Mucosa of stomach (tissue), 1 donor: ENCODE results near the gene DYNLRB2.

ENCODE experiments used
- H3K27me3 ChIP-seq: one replicate; pipeline ENCODE4 v1.7.0; 2013; ENCODE audit warnings: mild to moderate bottlenecking, low read length; ENCODE audit not compliant: control insufficient read depth, insufficient read depth
- H3K36me3 ChIP-seq: one replicate; pipeline ENCODE4 v1.7.0; 2013; ENCODE audit warnings: low read length; ENCODE audit not compliant: control insufficient read depth, insufficient read depth
- H3K4me1 ChIP-seq: one replicate; pipeline ENCODE4 v1.7.0; 2013; ENCODE audit warnings: mild to moderate bottlenecking, low read length; ENCODE audit not compliant: control insufficient read depth, insufficient read depth
- H3K4me3 ChIP-seq: one replicate; pipeline ENCODE4 v1.7.0; 2013; ENCODE audit warnings: low read length
- H3K9ac ChIP-seq: one replicate; pipeline ENCODE4 v1.7.0; 2013; ENCODE audit warnings: mild to moderate bottlenecking, low read length, moderate library complexity
- H3K9me3 ChIP-seq: one replicate; pipeline ENCODE4 v1.7.0; 2013; ENCODE audit warnings: mild to moderate bottlenecking, low read length, moderate library complexity; ENCODE audit not compliant: control insufficient read depth
- donor health status: Pancreatic carcinoma.

The DYNLRB2 gene

GRCh38 chr16:80540516-80541305, at the start of gene DYNLRB2:
TSS of gene DYNLRB2 (plus strand) at chr16:80540993. CDS start at chr16:80541077, 84 bp downstream.
- Histone ChIP-seq H3K4me1 (peaks cover 9% of the 10 kb centered on the region), H3K9ac (peak within 1 kb of the TSS; percentile 64), H3K27me3 (no peaks in the 10 kb centered on the region), H3K4me3 (peak within 1 kb of the TSS; percentile 79), H3K36me3 (no peaks in the 10 kb centered on the region), H3K9me3 (no peaks in the 10 kb centered on the region)

GRCh38 chr16:80500116-80500859, 40.5 kb upstream of the DYNLRB2 start:
- Histone ChIP-seq H3K4me3 (no peak overlapping the region), H3K36me3 (no peaks in the 10 kb centered on the region), H3K27me3 (no peaks in the 10 kb centered on the region), H3K9me3 (no peaks in the 10 kb centered on the region), H3K4me1 (no peaks in the 10 kb centered on the region), H3K9ac (no peak overlapping the region)

- Histone ChIP-seq H3K27me3 (no peaks in the 10 kb centered on the region), H3K4me3 (no peak overlapping the region), H3K36me3 (no peaks in the 10 kb centered on the region), H3K9ac (no peak overlapping the region), H3K9me3 (no peaks in the 10 kb centered on the region), H3K4me1 (no peaks in the 10 kb centered on the region)
These were observed 39.8 kb upstream of the DYNLRB2 start for GRCh38 chr16:80500961-80501525.

GRCh38 chr16:80503107-80503506, 37.7 kb upstream of the DYNLRB2 start:
- H3K36me3 ChIP-seq = no peaks in the 10 kb centered on the region
- H3K4me1 ChIP-seq = no peaks in the 10 kb centered on the region
- H3K9me3 ChIP-seq = no peaks in the 10 kb centered on the region
- no peaks in the 10 kb centered on the region for H3K27me3 ChIP-seq
- H3K4me3 ChIP-seq = no peak overlapping the region
- no peak overlapping the region for H3K9ac ChIP-seq

GRCh38 chr16:80507538-80507937, 33.3 kb upstream of the DYNLRB2 start:
- Histone ChIP-seq H3K9me3 (no peaks in the 10 kb centered on the region), H3K9ac (no peak overlapping the region), H3K4me3 (no peak overlapping the region), H3K36me3 (no peaks in the 10 kb centered on the region), H3K27me3 (no peaks in the 10 kb centered on the region), H3K4me1 (no peaks in the 10 kb centered on the region)

GRCh38 chr16:80509872-80510271, 30.9 kb upstream of the DYNLRB2 start:
- Histone ChIP-seq H3K9ac (no peak overlapping the region), H3K4me3 (no peak overlapping the region), H3K9me3 (no peaks in the 10 kb centered on the region), H3K4me1 (no peaks in the 10 kb centered on the region), H3K27me3 (no peaks in the 10 kb centered on the region), H3K36me3 (no peaks in the 10 kb centered on the region)

- H3K4me3 ChIP-seq = no peak overlapping the region
- H3K9me3 ChIP-seq = no peaks in the 10 kb centered on the region
- H3K4me1 ChIP-seq = no peaks in the 10 kb centered on the region
- H3K36me3 ChIP-seq = no peaks in the 10 kb centered on the region
- no peak overlapping the region for H3K9ac ChIP-seq
- H3K27me3 ChIP-seq = no peaks in the 10 kb centered on the region
These were observed 28.8 kb upstream of the DYNLRB2 start for GRCh38 chr16:80511824-80512592.

- H3K9ac ChIP-seq = no peak overlapping the region
- no peak overlapping the region for H3K4me3 ChIP-seq
- H3K4me1 ChIP-seq = no peaks in the 10 kb centered on the region
- H3K27me3 ChIP-seq = no peaks in the 10 kb centered on the region
- no peaks in the 10 kb centered on the region for H3K36me3 ChIP-seq
- H3K9me3 ChIP-seq = no peaks in the 10 kb centered on the region
These were observed 28.3 kb upstream of the DYNLRB2 start for GRCh38 chr16:80512593-80512853.

- H3K36me3 ChIP-seq = no peaks in the 10 kb centered on the region
- no peaks in the 10 kb centered on the region for H3K4me1 ChIP-seq
- no peak overlapping the region for H3K9ac ChIP-seq
- H3K9me3 ChIP-seq = no peaks in the 10 kb centered on the region
- H3K27me3 ChIP-seq = no peaks in the 10 kb centered on the region
- H3K4me3 ChIP-seq = no peak overlapping the region
These were observed 25.4 kb upstream of the DYNLRB2 start for GRCh38 chr16:80515374-80515773.

- H3K9ac ChIP-seq = no peak overlapping the region
- H3K27me3 ChIP-seq = no peaks in the 10 kb centered on the region
- H3K36me3 ChIP-seq = no peaks in the 10 kb centered on the region
- no peaks in the 10 kb centered on the region for H3K4me1 ChIP-seq
- no peak overlapping the region for H3K4me3 ChIP-seq
- H3K9me3 ChIP-seq = no peaks in the 10 kb centered on the region
These were observed 22.9 kb upstream of the DYNLRB2 start for GRCh38 chr16:80517846-80518245.

GRCh38 chr16:80518436-80518835, 22.4 kb upstream of the DYNLRB2 start:
- Histone ChIP-seq H3K36me3 (no peaks in the 10 kb centered on the region), H3K9ac (no peak overlapping the region), H3K4me3 (no peak overlapping the region), H3K27me3 (no peaks in the 10 kb centered on the region), H3K4me1 (no peaks in the 10 kb centered on the region), H3K9me3 (no peaks in the 10 kb centered on the region)

- no peak overlapping the region for H3K9ac ChIP-seq
- H3K4me1 ChIP-seq = no peaks in the 10 kb centered on the region
- H3K4me3 ChIP-seq = no peak overlapping the region
These were observed 21.6 kb upstream of the DYNLRB2 start for GRCh38 chr16:80519189-80519588.

More at GRCh38 chr16:80519189-80519588, 21.6 kb upstream of the DYNLRB2 start:
- H3K27me3 ChIP-seq = no peaks in the 10 kb centered on the region
- H3K9me3 ChIP-seq = no peaks in the 10 kb centered on the region
- no peaks in the 10 kb centered on the region for H3K36me3 ChIP-seq
